Keratinocyte (primary cell): ENCODE results near the gene CD300H. TPM values are rescaled to one million over a fixed set of nuclear protein-coding genes. Genes with fewer than 3 reads are reported as not detected.

Experiments
- DNase-seq: peaks from one replicate; pipeline ENCODE4 v3.0.0-alpha.2; 2011; ENCODE audit warnings: low read depth, missing footprints, low spot score
- FAIRE-seq: peaks from 2 replicates; lab custom pipeline; 2011; peaks lifted over from hg19 to GRCh38; lab: Jason Lieb, UNC
- H2AFZ ChIP-seq: 2 replicates; pipeline ENCODE4 v1.6.0; 2012; ENCODE audit warnings: low read length, control low read depth, inconsistent platforms; ENCODE audit not compliant: control insufficient read depth
- H3K27ac ChIP-seq: 2 replicates; pipeline ENCODE4 v1.5.1; 2011; ENCODE audit warnings: low read length; ENCODE audit not compliant: control insufficient read depth, insufficient read depth
- H3K27me3 ChIP-seq: 3 replicates; pipeline ENCODE4 v1.6.0; 2011; ENCODE audit warnings: low read length; ENCODE audit not compliant: control insufficient read depth, insufficient read depth; ENCODE audit errors: extremely low read depth
- H3K36me3 ChIP-seq, 2 experiments: 2 replicates in 1 of 2; 3 replicates in 1 of 2; pipeline ENCODE4 v1.5.1; 2011; ENCODE audit warnings: low read length in 2 of 2, mild to moderate bottlenecking in 1 of 2; ENCODE audit not compliant: control insufficient read depth in 2 of 2, insufficient read depth in 2 of 2; ENCODE audit errors: extremely low read depth in 1 of 2
- H3K4me1 ChIP-seq: 3 replicates; pipeline ENCODE4 v1.5.1; 2011; ENCODE audit warnings: low read length; ENCODE audit not compliant: control insufficient read depth, insufficient read depth; ENCODE audit errors: extremely low read depth
- H3K4me2 ChIP-seq: 3 replicates; pipeline ENCODE4 v1.6.0; 2011; ENCODE audit warnings: low read depth, low read length; ENCODE audit not compliant: control insufficient read depth, insufficient read depth; ENCODE audit errors: extremely low read depth
- H3K4me3 ChIP-seq, 3 experiments: fragments of 200-600 bp in 1 of 3; sonication (generic) in 1 of 3; 2 replicates in 2 of 3; 3 replicates in 1 of 3; pipeline ENCODE4 v1.5.1; 2011 to 2016; ENCODE audit warnings: low read length in 3 of 3, mild to moderate bottlenecking in 3 of 3, control low read depth in 2 of 3, inconsistent platforms in 1 of 3, low read depth in 1 of 3, mixed read lengths in 1 of 3, mixed run types in 1 of 3, moderate library complexity in 1 of 3; ENCODE audit not compliant: control insufficient read depth in 2 of 3, insufficient read depth in 2 of 3; ENCODE audit errors: extremely low read depth in 1 of 3
- H3K79me2 ChIP-seq: 2 replicates; pipeline ENCODE4 v1.6.0; 2012; ENCODE audit warnings: low read length; ENCODE audit not compliant: control insufficient read depth, insufficient read depth
- H3K9ac ChIP-seq: 3 replicates; pipeline ENCODE4 v1.6.0; 2011; ENCODE audit warnings: low read length; ENCODE audit not compliant: control insufficient read depth, insufficient read depth; ENCODE audit errors: extremely low read depth
- H3K9me1 ChIP-seq: 3 replicates; pipeline ENCODE4 v1.6.0; 2011; ENCODE audit warnings: low read length; ENCODE audit not compliant: control insufficient read depth, insufficient read depth; ENCODE audit errors: extremely low read depth
- H3K9me3 ChIP-seq: 2 replicates; pipeline ENCODE4 v1.5.1; 2012; ENCODE audit warnings: low read depth, low read length; ENCODE audit not compliant: control insufficient read depth
- H4K20me1 ChIP-seq: 3 replicates; pipeline ENCODE4 v1.6.0; 2011; ENCODE audit warnings: low read length; ENCODE audit not compliant: control insufficient read depth, insufficient read depth; ENCODE audit errors: extremely low read depth
- CTCF ChIP-seq, 3 experiments: IDR thresholded peaks in 1 of 3; conservative IDR thresholded peaks in 1 of 3; optimal IDR thresholded peaks in 1 of 3; 2 replicates in 2 of 3; 3 replicates in 1 of 3; pipeline versions ENCODE3 to v1.5.1; 2011; ENCODE audit warnings: low read length in 3 of 3, mild to moderate bottlenecking in 3 of 3, moderate library complexity in 2 of 3, control low read depth in 1 of 3, inconsistent platforms in 1 of 3; ENCODE audit not compliant: insufficient read depth in 2 of 3; ENCODE audit errors: extremely low read depth in 1 of 3
- EZH2 ChIP-seq: IDR thresholded peaks from one replicate; pipeline ENCODE4 v1.6.1; 2012; ENCODE audit warnings: inconsistent platforms, mild to moderate bottlenecking, low read length, moderate library complexity
- dilution Hi-C: fragments of 300-500 bp; cut with MboI; formaldehyde crosslinking; loops from one replicate; pipeline ENCODE4 v1.7.0; 2020; ENCODE audit warnings: low sequenced_read_pairs; ENCODE audit not compliant: extremely low pct_ligation_motif_present
- polyA plus RNA-seq, 5 experiments: library from polyadenylated mRNA; depleted of rRNA in 3 of 5; stranded (reverse) in 3 of 5; stranded (forward) in 1 of 5; unstranded in 1 of 5; fragments of >200 nt; gene quantifications; 1 replicate in 1 of 5; 2 replicates in 3 of 5; 3 replicates in 1 of 5; pipeline versions ENCODE4 v1.2.1 to v1.2.3, GENCODE V29; 2011 to 2012; ENCODE audit warnings: missing spikeins in 2 of 5, low read depth in 1 of 5, low replicate concordance in 1 of 5

Gene CD300H
- polyA plus RNA-seq, 1 donor (not counting 4 experiments of a cell fraction or from before 2014, with no cell fraction given) = not detected

GRCh38 chr17:74603746-74604145, 36.4 kb upstream of the CD300H start:
- DNase-seq (no peak), FAIRE-seq (no peak)
- Histone ChIP-seq H3K4me3 (no peak overlapping the region), H3K9ac (no peak overlapping the region), H3K27ac (no peak overlapping the region), H3K4me2 (no peak overlapping the region), H3K79me2 (no peaks in the 10 kb centered on the region), H3K27me3 (no peaks in the 10 kb centered on the region), H3K36me3 (no peaks in the 10 kb centered on the region), H4K20me1 (no peaks in the 10 kb centered on the region), H3K9me3 (no peaks in the 10 kb centered on the region), H3K4me1 (peaks cover 26% of the 10 kb centered on the region), H2AFZ (no peak overlapping the region), H3K9me1 (no peaks in the 10 kb centered on the region)
- dilution Hi-C loops = no loop called here
- TF ChIP-seq EZH2 (no peak), CTCF (optimal IDR thresholded peaks at IDR 0.05 in 1 of 3, IDR thresholded peaks at IDR 0.05 in 1 of 3, conservative IDR thresholded peaks at IDR 0.05 in 1 of 3; ENCODE audit: extremely low read depth in 1 of 3, insufficient read depth in 2 of 3, low read length in 3 of 3) (no peak)

- Histone ChIP-seq H3K4me3 (no peak overlapping the region), H3K9me3 (no peaks in the 10 kb centered on the region), H3K4me1 (peaks cover 27% of the 10 kb centered on the region), H2AFZ (no peak overlapping the region), H3K27me3 (no peaks in the 10 kb centered on the region), H3K79me2 (no peaks in the 10 kb centered on the region), H3K9me1 (no peaks in the 10 kb centered on the region), H3K9ac (no peak overlapping the region), H3K36me3 (no peaks in the 10 kb centered on the region), H4K20me1 (no peaks in the 10 kb centered on the region), H3K27ac (no peak overlapping the region), H3K4me2 (no peak overlapping the region)
- FAIRE-seq (no peak), DNase-seq (no peak)
- dilution Hi-C loops = no loop called here
- TF ChIP-seq EZH2 = no peak
- no peak for TF ChIP-seq CTCF (optimal IDR thresholded peaks at IDR 0.05 in 1 of 3, IDR thresholded peaks at IDR 0.05 in 1 of 3, conservative IDR thresholded peaks at IDR 0.05 in 1 of 3; ENCODE audit: extremely low read depth in 1 of 3, insufficient read depth in 2 of 3, low read length in 3 of 3)
These were observed 35.8 kb upstream of the CD300H start for GRCh38 chr17:74603037-74603635.
